Fibroblast of peridontal ligament (primary cell): Measurements from ENCODE around the gene KCTD17.
A peak's percentile ranks its signal among the peaks of the same experiment; 100 is the strongest.

Experiments used
- DNase-seq: peaks from one replicate; pipeline ENCODE4 v3.0.0-alpha.2; 2010; ENCODE audit errors: extremely low read depth

KCTD17 gene

DNA sequence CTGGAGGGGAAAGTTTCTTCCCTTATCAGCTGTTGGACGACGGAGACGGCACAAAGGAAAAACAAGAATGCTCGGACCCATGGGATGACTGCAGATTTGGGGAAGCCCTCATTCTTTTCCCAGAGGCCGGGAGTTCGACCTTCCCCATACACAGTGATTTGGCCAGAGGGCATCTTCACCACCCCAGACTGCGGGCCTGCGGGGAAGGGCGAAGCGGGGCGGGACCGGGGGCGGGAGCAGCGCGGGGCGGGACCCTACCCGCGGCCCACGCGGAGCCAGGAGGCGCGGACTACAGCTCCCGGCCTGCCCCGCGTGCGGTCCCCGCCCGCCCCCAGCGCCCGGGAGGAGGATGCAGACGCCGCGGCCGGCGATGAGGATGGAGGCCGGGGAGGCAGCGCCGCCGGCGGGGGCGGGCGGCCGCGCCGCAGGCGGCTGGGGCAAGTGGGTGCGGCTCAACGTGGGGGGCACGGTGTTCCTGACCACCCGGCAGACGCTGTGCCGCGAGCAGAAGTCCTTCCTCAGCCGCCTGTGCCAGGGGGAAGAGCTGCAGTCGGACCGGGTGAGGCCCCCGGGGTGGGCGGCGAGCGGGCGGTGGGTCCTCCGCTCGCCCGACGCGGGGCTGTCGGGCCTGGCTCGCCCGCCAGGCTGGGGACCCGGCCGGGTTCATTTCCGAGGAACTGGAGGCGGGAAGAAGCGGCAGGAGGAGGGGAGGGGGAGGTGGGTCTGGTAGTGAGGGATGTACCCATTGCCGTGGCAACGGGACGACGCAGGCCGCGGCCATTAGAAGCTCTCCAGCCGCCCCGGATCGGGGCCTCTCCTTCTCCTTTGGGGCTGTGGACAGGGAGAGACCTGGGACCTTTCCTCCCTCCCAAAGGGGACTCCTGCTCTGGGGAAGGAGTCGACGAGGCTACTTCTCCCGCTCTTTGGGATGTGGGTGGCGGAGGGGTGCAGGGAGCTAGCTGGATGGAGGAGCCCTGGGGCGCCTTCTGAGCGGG lies at the start of gene KCTD17:
TSS of gene KCTD17 (plus strand) at position 352 of the 995 bp plus-strand sequence. CDS start at position 371, 19 bp downstream.
- DNase-seq, result peak; percentile 44

- DNase-seq, result no peak
These were observed 49.7 kb upstream of the KCTD17 start for GRCh38 chr22:37001826-37002225.

DNA sequence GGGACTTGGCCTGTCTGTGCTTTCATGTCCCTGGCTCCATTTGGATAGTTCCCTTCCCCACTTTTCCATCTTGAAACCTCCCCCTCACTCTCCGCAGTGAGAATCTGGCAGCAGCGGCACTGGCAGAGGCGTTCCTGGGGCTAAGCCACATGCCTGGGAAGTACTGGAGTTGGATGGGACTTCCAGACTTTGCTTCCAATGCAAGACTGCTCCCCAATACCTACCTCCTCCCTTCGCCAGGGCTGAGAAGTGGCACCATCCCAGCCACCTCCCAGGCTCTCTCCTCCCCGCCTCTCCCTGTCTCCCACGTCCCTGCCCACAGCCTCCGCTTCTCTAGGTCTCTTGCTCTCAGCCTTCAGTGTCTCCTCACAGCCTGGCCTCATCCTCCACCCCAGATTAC lies 48.9 kb upstream of the KCTD17 start:
- DNase-seq, result no peak

GRCh38 chr22:37007651-37008050 lies 43.9 kb upstream of the KCTD17 start:
- DNase-seq, result no peak

DNA sequence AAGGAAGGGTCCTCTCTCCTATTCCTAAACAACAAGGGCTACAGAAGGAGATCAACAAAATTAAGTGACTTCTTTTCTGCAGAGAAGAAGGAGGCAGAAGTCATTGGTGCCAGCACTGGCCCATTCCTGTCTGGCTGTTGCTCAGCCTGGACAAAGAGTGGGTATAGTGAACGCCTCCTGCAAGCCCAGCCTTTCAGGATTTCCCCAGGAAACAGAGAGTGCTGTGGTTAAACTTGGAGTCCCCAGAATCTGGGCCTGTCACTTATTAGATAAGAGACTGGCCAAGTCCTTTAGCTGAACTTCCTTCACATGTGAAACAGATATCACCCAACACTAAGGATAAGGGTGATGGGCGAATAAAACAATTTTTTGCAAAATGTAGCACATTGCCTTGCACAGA lies 43.2 kb upstream of the KCTD17 start:
- DNase-seq, result no peak

DNA sequence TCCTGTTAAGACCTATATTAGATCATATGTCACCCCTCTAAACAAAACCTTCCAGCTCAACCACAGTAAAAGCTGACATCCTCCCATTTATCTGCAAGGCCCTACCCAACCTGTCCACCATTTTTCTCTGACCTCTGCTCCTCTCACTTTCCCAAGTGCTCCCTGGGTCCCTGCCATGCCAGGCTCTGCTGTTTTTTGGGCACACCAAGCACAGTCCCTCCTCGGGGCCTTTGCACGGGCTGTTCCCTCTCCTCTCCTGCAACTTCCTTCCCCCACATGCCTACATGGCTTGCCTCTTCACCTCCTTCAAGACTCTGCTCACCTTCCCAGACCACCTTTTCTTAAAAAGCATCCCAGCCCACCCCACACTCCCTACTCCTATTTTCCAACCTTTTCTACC lies 42.1 kb upstream of the KCTD17 start:
- no peak for DNase-seq

GRCh38 chr22:37010174-37010573 lies 41.4 kb upstream of the KCTD17 start:
- DNase-seq, result no peak

- no peak for DNase-seq
These were observed 40.6 kb upstream of the KCTD17 start for GRCh38 chr22:37010976-37011375.

- no peak for DNase-seq
These were observed 40.1 kb upstream of the KCTD17 start for GRCh38 chr22:37011472-37011871.

GRCh38 chr22:37012262-37012904 lies 39.2 kb upstream of the KCTD17 start:
- no peak for DNase-seq

- DNase-seq, result no peak
These were observed 38.6 kb upstream of the KCTD17 start for GRCh38 chr22:37012956-37013355.

DNA sequence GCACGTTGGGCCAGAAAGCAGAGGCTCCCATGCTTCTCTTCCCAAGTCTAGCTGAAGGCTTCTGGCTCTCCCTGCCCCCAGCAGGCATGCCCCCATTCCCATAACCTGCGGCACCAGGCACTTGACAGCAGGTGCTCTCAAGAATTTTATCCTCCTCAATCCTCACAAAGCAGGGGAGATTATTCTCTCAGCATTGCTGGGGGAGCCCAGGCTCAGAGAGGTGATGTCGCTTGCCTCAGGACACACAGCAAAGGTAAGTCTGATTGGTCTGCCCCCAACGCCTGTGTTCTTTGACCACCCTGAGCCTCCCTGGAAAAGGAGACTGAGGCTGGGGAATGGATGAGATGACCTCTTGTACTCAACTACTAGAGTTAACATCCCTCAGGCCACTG lies 37.1 kb upstream of the KCTD17 start:
- no peak for DNase-seq

- no peak for DNase-seq
These were observed 36.5 kb upstream of the KCTD17 start for GRCh38 chr22:37014835-37015586.

GRCh38 chr22:37015587-37015878 lies 36.0 kb upstream of the KCTD17 start:
- no peak for DNase-seq

DNA sequence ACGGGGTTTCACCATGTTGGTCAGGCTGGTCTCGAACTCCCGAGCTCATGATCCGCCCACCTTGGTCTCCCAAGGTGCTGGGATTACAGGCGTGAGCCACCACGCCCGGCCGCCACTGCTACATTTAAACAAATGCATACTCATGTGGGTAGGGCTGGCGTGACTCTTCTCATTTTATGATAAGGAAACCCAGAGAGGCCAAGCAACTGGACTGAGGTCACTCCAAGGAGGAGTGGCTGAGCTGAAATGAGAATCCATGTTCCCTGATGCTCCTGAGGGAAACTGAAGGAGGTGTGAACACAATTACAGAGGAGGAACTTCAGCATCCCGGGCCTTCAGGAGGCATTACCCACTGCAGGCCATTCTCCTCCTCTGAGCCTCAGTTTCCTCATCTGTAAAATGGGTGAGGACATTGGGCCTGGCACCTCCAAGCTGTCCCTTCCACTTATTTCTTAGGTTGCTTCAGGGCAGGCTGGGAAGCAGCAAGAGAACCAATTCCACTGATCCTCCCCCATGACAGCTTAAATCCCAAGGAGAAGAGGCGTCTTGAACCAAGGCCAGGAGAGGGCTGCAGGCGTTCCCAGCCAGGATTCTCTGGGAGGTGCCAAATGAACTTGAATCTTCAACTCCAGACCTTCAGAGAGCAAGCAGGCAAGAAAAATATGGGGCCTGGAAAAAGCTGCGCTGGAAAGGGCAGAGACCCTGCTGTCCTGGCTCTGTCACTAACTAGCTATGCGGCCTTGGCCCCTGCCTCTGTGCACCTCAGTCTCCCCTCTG lies 35.2 kb upstream of the KCTD17 start:
- no peak for DNase-seq

GRCh38 chr22:37017356-37017755 lies 34.2 kb upstream of the KCTD17 start:
- no peak for DNase-seq

DNA sequence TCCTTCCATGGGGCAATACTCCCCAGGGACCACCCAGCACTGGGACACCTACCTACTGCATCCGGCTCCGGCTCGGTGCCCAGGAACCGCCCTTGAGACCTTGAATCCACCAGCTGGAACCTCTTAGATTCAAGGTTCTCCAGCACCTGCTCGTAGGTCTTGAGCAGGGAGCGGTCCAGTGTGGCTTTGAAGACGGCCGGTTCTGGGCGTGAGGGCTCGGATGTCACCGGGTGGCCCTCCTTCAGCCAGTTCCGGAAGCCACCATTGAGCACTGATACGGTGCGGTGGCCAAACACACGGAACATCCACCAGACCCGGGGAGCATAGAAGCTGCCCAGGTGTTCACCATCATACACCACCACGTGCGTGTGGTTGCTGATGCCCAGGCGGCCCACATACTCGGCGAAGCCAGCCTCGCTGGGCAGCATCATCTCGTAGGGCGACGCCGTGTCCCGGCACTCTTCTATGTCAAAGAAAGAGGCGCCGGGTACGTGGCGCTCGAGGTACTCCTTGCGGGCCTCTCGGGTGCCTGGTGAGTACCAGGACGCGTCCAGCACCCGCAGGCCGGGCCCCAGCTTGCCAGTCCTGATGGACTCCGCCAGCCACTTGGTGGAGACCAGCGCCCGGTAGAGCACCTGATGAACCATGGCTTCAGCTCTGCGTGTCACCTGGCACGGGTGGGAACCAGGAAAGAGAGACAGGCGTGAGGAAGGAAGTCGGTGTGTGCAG lies 33.3 kb upstream of the KCTD17 start:
- no peak for DNase-seq

DNA sequence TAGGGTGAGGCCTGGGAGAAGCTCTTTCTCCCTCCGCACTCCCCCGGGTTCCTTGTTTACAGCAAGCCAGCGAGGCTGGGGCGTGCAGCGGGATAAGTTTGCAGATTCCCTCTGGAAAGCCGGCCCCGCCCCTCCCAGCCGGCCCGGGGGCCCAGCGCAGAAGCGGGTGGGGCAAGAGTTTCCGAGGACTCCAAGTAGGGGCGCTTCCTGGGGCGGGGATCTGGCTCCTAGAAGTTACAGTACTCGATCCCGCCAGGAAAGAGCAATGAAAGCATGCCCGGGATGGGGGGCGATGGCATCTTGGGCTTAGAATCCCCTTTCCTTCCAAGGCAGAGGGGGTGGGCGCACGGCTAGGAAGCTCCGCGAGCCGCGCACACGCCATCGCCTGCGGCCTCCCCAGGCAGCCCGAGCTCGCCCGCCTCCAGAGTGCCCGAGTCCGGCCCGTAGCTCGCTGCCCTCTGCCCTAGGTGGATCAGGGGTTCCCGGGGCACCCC lies 32.7 kb upstream of the KCTD17 start:
- peak; percentile 46 for DNase-seq

DNA sequence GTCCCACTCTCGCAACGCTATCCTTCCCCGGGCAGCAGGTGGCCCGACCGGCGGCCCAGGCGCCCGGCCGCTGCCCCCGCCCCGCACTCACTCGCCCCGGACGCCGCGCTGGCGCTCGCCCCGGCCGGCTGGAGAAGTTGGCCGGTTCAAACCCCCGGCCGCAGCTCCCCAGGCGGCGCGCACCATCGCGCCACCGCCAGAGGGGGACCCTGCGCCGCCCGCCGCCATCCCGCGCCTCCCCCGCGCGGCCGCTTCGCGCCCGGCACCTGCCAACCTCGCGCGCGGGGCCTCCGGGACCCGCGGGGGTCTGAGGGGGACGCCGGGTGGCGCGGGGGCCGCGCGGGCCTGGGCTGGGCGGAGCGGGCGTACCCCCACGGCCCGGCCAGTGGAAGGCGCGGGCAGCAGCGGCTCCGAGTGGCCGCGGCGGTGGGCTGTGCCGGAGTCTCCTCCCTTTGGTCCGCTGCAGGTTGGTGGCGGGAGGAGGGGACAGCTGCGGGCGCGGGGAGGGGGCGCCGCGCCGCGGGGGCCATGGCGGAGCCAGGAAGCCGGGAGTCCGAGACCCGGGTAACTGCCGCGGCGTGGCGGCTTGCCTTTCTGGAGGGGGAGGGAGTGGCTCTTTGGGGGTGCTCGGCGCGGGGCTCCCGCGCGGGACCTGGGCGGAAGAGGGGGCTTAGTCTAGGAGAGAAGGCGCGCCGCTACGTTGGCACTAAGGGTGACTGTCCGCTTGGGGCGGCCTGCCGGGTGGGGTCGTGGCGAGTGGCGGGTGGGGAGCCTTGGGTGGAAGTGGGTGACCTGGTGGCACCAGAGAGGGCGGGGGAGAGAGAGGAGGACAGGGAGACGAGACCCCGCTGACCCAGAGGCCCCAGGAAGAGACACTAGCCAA lies 32.0 kb upstream of the KCTD17 start, which contains the start of the genes MPST and TST:
TSS of gene MPST (plus strand) at position 434 of the 883 bp plus-strand sequence. CDS start at position 529, 95 bp downstream.
TSS of gene TST (minus strand) at position 139 of the 883 bp plus-strand sequence. CDS start 715 bp downstream, outside the sequence.
- DNase-seq, result peak; percentile 46

GRCh38 chr22:37020192-37020479 lies 31.4 kb upstream of the KCTD17 start:
- DNase-seq, result peak; percentile 44
